H54 (cell line): ENCODE results near the gene AACS.
"Not testable (repeated sequence)": the region's sequence is repeated elsewhere in the genome, so short reads cannot be mapped to it uniquely, and the experiment has no call there.

Source experiments
- DNase-seq: peaks from one replicate; pipeline ENCODE4 v3.0.0; 2011; ENCODE audit warnings: low spot score, mixed read lengths; ENCODE audit not compliant: insufficient read length
- FAIRE-seq: peaks from 3 replicates; lab custom pipeline; 2011; peaks lifted over from hg19 to GRCh38; lab: Jason Lieb, UNC
- POLR2A ChIP-seq: IDR thresholded peaks from 2 replicates; pipeline ENCODE4 v1.6.1; 2011; ENCODE audit warnings: low read depth, mild to moderate bottlenecking, low read length

Gene AACS

GRCh38 chr12:125038976-125039625 is 26.1 kb upstream of the AACS start:
- no peak for DNase-seq
- no peak for FAIRE-seq
- no peak for TF ChIP-seq POLR2A

- no peak for TF ChIP-seq POLR2A
- no peak for FAIRE-seq
- DNase-seq: no peak
Measured at GRCh38 chr12:125049093-125049458, 16.2 kb upstream of the AACS start.

- FAIRE-seq (no peak), DNase-seq (no peak)
- no peak for TF ChIP-seq POLR2A
Measured at GRCh38 chr12:125050446-125050845, 14.8 kb upstream of the AACS start.

GRCh38 chr12:125050868-125051267 is 14.4 kb upstream of the AACS start:
- no peak for TF ChIP-seq POLR2A
- DNase-seq: no peak
- FAIRE-seq: no peak

GRCh38 chr12:125053821-125054220 is 11.4 kb upstream of the AACS start:
- no peak for FAIRE-seq
- no peak for DNase-seq
- TF ChIP-seq POLR2A: no peak

GRCh38 chr12:125055591-125055990 is 9.6 kb upstream of the AACS start:
- FAIRE-seq (no peak), DNase-seq (no peak)
- TF ChIP-seq POLR2A: no peak

GRCh38 chr12:125056306-125056705 is 8.9 kb upstream of the AACS start:
- DNase-seq (no peak), FAIRE-seq (no peak)
- no peak for TF ChIP-seq POLR2A

- FAIRE-seq: no peak
- TF ChIP-seq POLR2A: no peak
- DNase-seq: no peak
Measured at GRCh38 chr12:125057708-125058107, 7.5 kb upstream of the AACS start.

- no peak for FAIRE-seq
- no peak for DNase-seq
- no peak for TF ChIP-seq POLR2A
Measured at GRCh38 chr12:125061229-125061628, 4.0 kb upstream of the AACS start.

- not testable (repeated sequence) for FAIRE-seq, DNase-seq
Measured at GRCh38 chr12:125063522-125063921, 1.7 kb upstream of the AACS start.

GRCh38 chr12:125064492-125064891 is 743 bp upstream of the AACS start:
- no peak for TF ChIP-seq POLR2A
- FAIRE-seq (no peak), DNase-seq (no peak)

- FAIRE-seq (no peak), DNase-seq (no peak)
- no peak for TF ChIP-seq POLR2A
Measured at GRCh38 chr12:125065919-125066570, 810 bp downstream of the AACS start.

GRCh38 chr12:125068391-125068790 is 3.2 kb downstream of the AACS start:
- no peak for TF ChIP-seq POLR2A
- FAIRE-seq (no peak), DNase-seq (no peak)

GRCh38 chr12:125069616-125070015 is 4.4 kb downstream of the AACS start:
- no peak for DNase-seq
- no peak for TF ChIP-seq POLR2A

GRCh38 chr12:125070112-125070511 is 4.9 kb downstream of the AACS start:
- no peak for TF ChIP-seq POLR2A
- no peak for FAIRE-seq

More at GRCh38 chr12:125069616-125070015, 4.4 kb downstream of the AACS start:
- FAIRE-seq: no peak

More at GRCh38 chr12:125070112-125070511, 4.9 kb downstream of the AACS start:
- no peak for DNase-seq
